HG03354 (cell line): ENCODE measurements around the gene EPS8L1.
"Not testable (repeated sequence)": the region's sequence is repeated elsewhere in the genome, so short reads cannot be mapped to it uniquely, and the experiment has no call there.

ENCODE experiments used
- ATAC-seq: cut with Tn5 transposase; IDR thresholded peaks from one replicate; pipeline ENCODE4 v1.9.1; 2021; ENCODE audit warnings: mild to moderate bottlenecking; ENCODE audit not compliant: unreplicated experiment, poor library complexity, severe bottlenecking

Gene EPS8L1

DNA sequence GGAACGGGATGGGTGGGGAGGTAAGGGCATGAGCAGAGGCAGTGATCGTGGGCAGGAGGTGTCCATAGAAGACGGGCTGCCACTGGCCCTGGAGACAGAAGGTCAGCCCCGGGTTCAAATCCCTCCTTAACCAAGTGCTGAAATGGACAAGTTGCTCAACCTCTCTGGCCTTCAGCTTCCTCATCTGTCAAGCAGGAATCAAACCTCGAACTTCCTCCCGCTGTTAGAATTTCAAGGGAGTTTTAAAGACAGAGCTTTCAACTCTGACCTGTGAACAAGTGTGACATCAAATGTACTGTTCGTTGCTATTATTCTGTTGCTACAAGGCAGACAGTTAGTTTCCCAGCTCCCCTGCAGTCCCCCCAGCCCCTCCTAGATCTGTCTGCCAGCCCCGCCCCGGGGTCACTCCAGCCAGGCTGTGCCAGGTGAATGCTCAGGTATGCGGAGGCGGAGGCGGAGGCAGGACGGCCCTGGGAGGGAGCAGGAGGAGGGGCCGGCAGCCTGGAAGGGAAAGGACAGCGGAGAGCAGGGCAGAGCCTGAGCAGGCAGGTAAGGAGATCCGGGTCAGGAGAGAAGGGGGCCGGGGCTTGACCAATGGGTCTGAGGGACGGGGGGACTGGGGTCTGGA lies at the start of gene EPS8L1:
EPS8L1 (plus strand) TSS at position 499 of the 628 bp plus-strand sequence. CDS start 576 bp downstream, outside the sequence.
- no peak for ATAC-seq

DNA sequence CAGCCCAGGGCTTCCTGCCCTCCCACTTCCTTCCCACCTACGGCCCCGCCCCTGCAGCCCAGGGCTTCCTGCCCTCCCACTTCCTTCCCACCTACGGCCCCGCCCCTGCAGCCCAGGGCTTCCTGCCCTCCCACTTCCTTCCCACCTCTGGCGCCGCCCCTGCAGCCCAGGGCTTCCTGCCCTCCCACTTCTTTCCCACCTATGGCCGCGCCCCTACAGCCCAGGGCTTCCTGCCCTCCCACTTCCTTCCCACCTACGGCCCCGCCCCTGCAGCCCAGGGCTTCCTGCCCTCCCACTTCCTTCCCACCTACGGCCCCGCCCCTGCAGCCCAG lies 48.6 kb upstream of the EPS8L1 start:
- not testable (repeated sequence) for ATAC-seq

DNA sequence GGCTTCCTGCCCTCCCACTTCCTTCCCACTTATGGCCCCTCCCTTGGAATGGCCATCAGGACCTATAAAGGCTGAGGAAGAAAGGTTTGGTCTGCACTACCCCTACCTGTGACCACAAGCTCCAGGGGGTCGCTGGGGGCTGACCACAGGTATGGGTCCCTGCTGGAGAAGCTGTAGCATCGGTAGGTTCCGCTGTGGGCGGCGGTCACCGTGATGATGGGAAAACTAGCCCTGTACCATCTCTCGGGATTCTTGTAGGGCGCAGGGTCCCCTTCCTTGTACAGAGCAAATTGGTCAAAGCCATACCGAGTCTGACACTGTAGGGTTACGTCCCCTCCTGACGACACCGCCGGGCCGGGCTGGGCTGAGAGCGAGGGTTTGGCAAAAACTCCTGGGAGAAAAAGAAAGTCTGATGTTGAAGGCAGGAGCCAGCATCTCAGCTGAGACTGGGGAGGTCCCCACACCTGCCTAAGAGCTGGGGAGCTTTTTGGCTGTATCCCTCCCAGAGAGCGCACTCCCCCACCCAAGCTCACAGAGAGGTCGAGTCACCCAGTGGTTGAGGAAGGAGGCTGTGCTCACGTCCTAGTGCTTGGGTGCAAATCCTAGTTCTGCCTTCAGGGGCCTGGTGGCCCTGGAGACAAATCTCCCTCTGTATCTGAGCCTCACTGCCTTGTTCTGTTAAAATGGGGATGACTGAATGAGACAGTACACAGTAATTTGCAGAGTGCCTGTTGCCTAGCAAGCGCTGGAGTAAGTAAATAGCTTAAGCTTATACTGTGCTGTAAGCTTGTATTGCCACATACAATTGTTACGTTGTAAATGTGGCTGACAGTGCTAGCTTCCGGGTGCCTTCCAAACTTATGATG lies 48.0 kb upstream of the EPS8L1 start:
- no peak for ATAC-seq

GRCh38 chr19:55028757-55029156 lies 46.9 kb upstream of the EPS8L1 start:
- ATAC-seq, result no peak

DNA sequence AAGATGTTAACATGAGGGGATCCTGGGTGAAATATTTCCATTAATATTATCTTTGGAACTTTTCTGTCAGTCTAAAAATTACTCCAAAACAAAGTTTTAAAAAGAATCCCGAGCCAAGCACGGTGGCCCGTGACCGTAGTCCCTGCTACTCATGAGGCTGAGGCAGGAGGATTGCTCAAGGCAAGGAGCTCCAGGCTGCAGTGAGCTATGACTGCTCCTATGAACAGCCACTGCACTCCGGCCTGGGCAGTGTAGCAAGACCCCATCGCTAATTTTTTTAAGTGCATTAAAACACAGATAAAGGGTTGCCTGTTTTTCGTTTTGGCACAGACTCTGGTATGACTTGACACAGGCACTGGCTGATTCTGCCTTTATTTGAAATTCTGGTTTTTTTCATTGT lies 44.5 kb upstream of the EPS8L1 start:
- no peak for ATAC-seq

DNA sequence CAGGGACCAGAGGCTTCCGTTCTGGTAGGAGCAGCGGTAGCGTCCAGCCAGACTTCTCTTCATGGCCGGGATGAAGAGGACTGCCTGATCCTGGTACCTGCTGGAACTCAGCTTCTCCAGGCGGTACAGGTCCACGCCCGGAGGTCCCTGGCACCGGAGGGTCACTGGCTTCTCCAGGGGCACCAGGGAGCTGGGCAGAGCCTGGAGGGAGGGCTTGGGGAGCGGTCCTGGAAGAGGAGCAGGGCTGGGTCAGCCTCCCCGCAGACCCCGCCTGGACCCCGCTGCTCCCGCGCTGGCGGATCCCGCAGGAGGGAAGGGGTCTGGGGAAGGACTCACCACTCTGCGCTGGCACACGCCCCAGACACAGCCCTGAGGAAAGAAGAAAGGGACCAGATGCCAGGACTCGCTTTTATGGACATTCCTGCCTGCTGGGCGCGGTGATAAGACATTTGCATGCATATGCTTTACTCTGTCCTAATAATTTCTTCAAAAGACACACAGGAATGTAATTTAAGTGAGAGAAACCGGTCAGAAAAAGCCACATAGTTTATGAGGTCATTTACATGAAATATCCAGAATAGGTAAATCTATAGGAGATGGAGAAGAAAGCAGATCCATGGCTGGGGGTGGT lies 43.4 kb upstream of the EPS8L1 start:
- ATAC-seq, result no peak

DNA sequence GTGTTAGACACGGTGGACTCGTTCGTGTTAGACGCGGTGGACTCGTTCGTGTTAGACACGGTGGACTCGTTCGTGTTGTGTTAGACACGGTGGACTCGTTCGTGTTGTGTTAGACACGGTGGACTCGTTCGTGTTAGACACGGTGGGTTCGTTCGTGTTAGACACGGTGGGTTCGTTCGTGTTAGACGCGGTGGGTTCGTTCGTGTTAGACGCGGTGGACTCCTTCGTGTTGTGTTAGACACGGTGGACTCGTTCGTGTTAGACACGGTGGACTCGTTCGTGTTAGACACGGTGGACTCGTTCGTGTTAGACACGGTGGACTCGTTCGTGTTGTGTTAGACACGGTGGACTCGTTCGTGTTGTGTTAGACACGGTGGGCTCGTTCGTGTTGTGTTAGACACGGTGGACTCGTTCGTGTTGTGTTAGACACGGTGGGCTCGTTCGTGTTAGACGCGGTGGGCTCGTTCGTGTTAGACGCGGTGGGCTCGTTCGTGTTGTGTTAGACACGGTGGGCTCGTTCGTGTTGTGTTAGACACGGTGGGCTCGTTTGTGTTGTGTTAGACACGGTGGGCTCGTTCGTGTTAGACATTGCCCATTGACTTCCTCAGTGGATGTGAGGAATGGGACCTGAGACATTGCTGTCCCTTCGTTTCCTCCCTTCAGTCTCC lies 42.6 kb upstream of the EPS8L1 start:
- ATAC-seq, result not testable (repeated sequence)

DNA sequence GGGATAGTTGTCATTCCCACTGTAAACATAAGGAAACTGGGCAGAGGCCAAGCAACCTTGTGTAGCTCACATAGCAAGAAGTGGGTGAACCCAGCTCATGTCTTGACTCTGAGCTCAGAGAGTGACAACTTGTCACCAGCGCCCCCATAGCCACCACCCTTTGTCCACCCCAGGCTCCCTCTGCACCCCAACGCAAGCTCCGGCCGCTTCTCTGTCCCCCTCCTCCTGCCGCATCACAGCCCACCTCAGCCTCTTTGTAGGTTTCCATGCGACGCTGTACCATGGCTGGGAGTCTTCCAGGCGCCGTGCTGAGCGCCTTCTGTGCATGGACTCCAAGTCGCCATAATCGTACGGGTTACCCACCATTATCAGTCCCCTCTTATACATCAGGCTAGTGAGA lies 40.9 kb upstream of the EPS8L1 start:
- ATAC-seq, result no peak

- no peak for ATAC-seq
Measured at GRCh38 chr19:55036058-55036457, 39.6 kb upstream of the EPS8L1 start.

GRCh38 chr19:55037603-55038002 lies 38.1 kb upstream of the EPS8L1 start:
- not testable (repeated sequence) for ATAC-seq

GRCh38 chr19:55040654-55041053 lies 35.0 kb upstream of the EPS8L1 start:
- not testable (repeated sequence) for ATAC-seq

GRCh38 chr19:55041244-55041626 lies 34.4 kb upstream of the EPS8L1 start:
- no peak for ATAC-seq

GRCh38 chr19:55041627-55042343 lies 33.9 kb upstream of the EPS8L1 start:
- ATAC-seq, result no peak

- no peak for ATAC-seq
Measured at GRCh38 chr19:55042344-55042678, 33.4 kb upstream of the EPS8L1 start.

DNA sequence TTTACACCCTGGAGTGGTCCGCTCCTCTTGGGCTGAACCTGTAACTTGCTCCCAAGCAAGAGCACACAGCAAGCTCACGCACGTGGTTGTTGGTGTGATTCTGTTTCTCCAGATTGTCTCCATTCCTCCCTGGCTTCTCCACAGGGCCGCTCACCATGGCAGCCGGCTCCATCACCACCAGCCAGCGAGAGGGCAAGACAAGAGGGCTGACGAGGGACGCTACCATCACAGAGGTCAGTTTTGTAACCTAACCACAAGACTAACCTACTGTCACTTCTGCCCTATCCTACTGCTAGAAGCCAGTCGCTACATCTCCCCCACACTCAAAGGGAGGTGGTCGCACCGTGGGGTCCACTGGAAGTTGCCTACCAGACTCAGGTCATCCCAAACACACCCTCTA lies 33.0 kb upstream of the EPS8L1 start:
- ATAC-seq, result no peak

DNA sequence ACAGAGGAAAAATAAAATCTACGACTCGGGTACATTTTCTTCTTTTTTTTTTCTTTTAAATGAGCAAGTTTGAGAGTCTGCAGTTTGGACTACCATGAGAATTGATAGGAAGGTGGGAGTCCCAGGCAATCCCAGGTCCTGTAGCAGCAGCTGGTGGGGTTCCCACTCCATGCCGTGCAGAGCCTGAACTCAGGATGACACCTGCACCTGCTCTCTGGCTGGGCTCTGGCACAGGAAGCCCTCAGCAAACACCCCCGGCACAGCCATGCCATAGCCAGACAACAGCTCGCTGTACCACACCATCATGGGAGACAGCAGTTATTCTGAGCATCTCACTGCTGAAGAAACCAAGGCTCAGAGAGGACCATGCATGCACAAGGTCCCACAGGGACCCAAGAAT lies 31.4 kb upstream of the EPS8L1 start:
- ATAC-seq, result no peak

GRCh38 chr19:55044771-55045716 lies 30.6 kb upstream of the EPS8L1 start:
- no peak for ATAC-seq

- ATAC-seq, result no peak
Measured at GRCh38 chr19:55046975-55047622, 28.6 kb upstream of the EPS8L1 start.
